KMS-11 (cell line): ENCODE data around the gene NPNT.

Source experiments
- H2AFZ ChIP-seq: fragments of 200-600 bp; sonication (generic); 2 replicates; pipeline ENCODE4 v1.6.1; 2016; ENCODE audit warnings: antibody characterized with exemption, mixed run types, low read depth
- H3K27ac ChIP-seq: fragments of 200-600 bp; sonication (generic); 2 replicates; pipeline ENCODE4 v1.6.1; 2016; ENCODE audit warnings: mild to moderate bottlenecking, mixed run types
- H3K27me3 ChIP-seq: fragments of 200-600 bp; sonication (generic); 2 replicates; pipeline ENCODE4 v1.6.1; 2017; ENCODE audit warnings: mild to moderate bottlenecking, low read depth, mixed run types, moderate library complexity; ENCODE audit not compliant: insufficient read depth
- H3K36me3 ChIP-seq: fragments of 200-600 bp; sonication (generic); 2 replicates; pipeline ENCODE4 v1.6.1; 2017; ENCODE audit warnings: mild to moderate bottlenecking, mixed run types; ENCODE audit not compliant: insufficient read depth
- H3K4me1 ChIP-seq: fragments of 200-600 bp; sonication (generic); 2 replicates; pipeline ENCODE4 v1.6.1; 2016; ENCODE audit warnings: mild to moderate bottlenecking, low read depth, mixed run types; ENCODE audit not compliant: poor library complexity, severe bottlenecking
- H3K4me2 ChIP-seq: fragments of 200-600 bp; sonication (generic); 2 replicates; pipeline ENCODE4 v1.7.0; 2016; ENCODE audit warnings: mild to moderate bottlenecking, mixed run types
- H3K4me3 ChIP-seq: fragments of 200-600 bp; sonication (generic); IDR thresholded peaks from 2 replicates; pipeline ENCODE4 v1.6.1; 2017; ENCODE audit warnings: low read depth, low read length, mixed read lengths; ENCODE audit not compliant: insufficient read depth
- H3K79me2 ChIP-seq: fragments of 200-600 bp; sonication (generic); 2 replicates; pipeline ENCODE4 v1.6.1; 2016; ENCODE audit warnings: low read depth, mixed run types; ENCODE audit not compliant: insufficient read depth
- H3K9ac ChIP-seq: fragments of 200-600 bp; sonication (generic); 2 replicates; pipeline ENCODE4 v1.6.1; 2016; ENCODE audit warnings: mild to moderate bottlenecking, mixed run types
- H4K20me1 ChIP-seq: fragments of 200-600 bp; sonication (generic); 2 replicates; pipeline ENCODE4 v1.6.1; 2016; ENCODE audit warnings: mild to moderate bottlenecking, mixed run types; ENCODE audit not compliant: insufficient read depth
- TF ChIP-seq, protein P1 (sequence below): fragments of 200-600 bp; sonication (generic); conservative IDR thresholded peaks from 2 replicates; pipeline ENCODE4 v1.6.1; 2017; ENCODE audit warnings: low read depth, mild to moderate bottlenecking, antibody characterized with exemption, low read length, moderate library complexity, mixed read lengths

NPNT gene

DNA sequence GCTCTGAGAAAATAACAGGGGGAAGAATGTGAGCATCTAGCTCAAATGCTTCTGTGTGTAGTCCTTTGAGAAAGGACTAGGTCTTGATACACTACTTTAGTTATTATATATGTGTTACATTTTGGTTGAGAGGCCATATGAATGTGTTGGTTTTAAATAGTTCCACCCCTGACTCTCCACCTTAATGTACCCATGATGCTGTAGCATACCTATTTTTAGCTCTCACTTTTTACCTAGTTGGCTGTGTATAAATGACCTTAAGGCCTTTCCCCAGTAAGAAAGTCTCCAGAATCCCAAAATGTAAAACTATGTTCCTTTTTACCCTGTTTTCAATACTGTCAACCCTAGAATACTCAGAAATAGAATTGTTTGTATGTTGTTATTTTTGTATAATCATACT, 20.0 kb upstream of the NPNT start:
- Histone ChIP-seq H3K4me2 (no peak overlapping the region), H3K4me3 (no peak overlapping the region), H3K27ac (no peak overlapping the region), H3K27me3 (no peaks in the 10 kb centered on the region; the same call in 1 of the 2 replicates), H2AFZ (no peak overlapping the region), H3K4me1 (no peaks in the 10 kb centered on the region), H3K36me3 (no peaks in the 10 kb centered on the region), H4K20me1 (no peaks in the 10 kb centered on the region; the same call in 1 of the 2 replicates), H3K9ac (no peak overlapping the region), H3K79me2 (no peaks in the 10 kb centered on the region)
- TF ChIP-seq, protein P1, sequence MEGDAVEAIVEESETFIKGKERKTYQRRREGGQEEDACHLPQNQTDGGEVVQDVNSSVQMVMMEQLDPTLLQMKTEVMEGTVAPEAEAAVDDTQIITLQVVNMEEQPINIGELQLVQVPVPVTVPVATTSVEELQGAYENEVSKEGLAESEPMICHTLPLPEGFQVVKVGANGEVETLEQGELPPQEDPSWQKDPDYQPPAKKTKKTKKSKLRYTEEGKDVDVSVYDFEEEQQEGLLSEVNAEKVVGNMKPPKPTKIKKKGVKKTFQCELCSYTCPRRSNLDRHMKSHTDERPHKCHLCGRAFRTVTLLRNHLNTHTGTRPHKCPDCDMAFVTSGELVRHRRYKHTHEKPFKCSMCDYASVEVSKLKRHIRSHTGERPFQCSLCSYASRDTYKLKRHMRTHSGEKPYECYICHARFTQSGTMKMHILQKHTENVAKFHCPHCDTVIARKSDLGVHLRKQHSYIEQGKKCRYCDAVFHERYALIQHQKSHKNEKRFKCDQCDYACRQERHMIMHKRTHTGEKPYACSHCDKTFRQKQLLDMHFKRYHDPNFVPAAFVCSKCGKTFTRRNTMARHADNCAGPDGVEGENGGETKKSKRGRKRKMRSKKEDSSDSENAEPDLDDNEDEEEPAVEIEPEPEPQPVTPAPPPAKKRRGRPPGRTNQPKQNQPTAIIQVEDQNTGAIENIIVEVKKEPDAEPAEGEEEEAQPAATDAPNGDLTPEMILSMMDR, result no peak

DNA sequence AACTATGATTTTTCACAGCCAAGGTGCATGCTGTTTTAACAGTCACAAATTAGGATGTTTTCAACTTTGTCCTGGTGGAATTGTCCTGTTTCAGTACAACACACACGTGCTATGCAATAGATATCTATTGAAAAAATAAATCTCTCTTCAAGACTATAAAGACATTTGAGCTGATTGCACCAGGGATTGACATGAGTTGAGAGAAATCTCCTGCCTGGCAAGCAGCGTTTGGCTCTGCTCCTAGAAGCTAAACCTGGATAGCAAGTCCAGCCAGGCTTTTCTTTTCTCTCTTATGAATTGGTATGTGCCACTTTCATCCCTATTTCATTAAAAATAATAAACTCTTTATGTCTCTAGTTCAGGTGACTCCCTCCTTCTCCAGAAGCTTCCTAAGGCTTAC, 16.6 kb upstream of the NPNT start:
- no peak overlapping the region for H3K4me2 ChIP-seq
- no peaks in the 10 kb centered on the region; the same call in 1 of the 2 replicates for H4K20me1 ChIP-seq

DNA sequence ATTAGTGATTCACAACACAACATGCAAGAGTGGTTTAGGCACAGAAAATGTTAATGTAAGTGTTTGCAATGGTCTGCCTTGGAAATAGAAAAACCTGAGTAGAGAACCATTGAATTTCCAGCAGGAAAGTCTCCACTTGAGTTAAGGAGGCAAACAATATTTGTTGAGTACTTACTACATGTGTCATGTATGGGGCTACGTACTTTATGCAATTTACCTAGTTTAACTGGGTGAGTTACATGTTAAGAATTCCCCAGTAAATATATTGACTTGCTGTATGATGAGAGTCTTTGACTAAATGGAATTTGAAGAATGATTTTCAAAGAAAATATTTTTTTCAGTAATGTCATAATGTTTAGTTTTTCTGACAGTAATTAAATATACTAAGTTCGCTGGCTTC, 7.8 kb upstream of the NPNT start:
- H3K4me2 ChIP-seq, result no peak overlapping the region
- no peaks in the 10 kb centered on the region for H3K79me2 ChIP-seq
- no peaks in the 10 kb centered on the region for H3K27me3 ChIP-seq
- H3K27ac ChIP-seq, result no peak overlapping the region
- H2AFZ ChIP-seq, result no peak overlapping the region
- H4K20me1 ChIP-seq, result no peaks in the 10 kb centered on the region
- H3K9ac ChIP-seq, result no peak overlapping the region
- H3K4me1 ChIP-seq, result no peaks in the 10 kb centered on the region
- TF ChIP-seq, protein P1, result no peak
- no peak overlapping the region for H3K4me3 ChIP-seq
- no peaks in the 10 kb centered on the region for H3K36me3 ChIP-seq

More for the DNA sequence above, 16.6 kb upstream of the NPNT start:
- H3K9ac ChIP-seq, result no peak overlapping the region
- no peak overlapping the region for H2AFZ ChIP-seq
- no peaks in the 10 kb centered on the region for H3K4me1 ChIP-seq
- TF ChIP-seq, protein P1, result no peak
- no peaks in the 10 kb centered on the region for H3K79me2 ChIP-seq
- H3K27me3 ChIP-seq, result no peaks in the 10 kb centered on the region; the same call in 1 of the 2 replicates
- no peak overlapping the region for H3K4me3 ChIP-seq
- H3K36me3 ChIP-seq, result no peaks in the 10 kb centered on the region
- H3K27ac ChIP-seq, result no peak overlapping the region

DNA sequence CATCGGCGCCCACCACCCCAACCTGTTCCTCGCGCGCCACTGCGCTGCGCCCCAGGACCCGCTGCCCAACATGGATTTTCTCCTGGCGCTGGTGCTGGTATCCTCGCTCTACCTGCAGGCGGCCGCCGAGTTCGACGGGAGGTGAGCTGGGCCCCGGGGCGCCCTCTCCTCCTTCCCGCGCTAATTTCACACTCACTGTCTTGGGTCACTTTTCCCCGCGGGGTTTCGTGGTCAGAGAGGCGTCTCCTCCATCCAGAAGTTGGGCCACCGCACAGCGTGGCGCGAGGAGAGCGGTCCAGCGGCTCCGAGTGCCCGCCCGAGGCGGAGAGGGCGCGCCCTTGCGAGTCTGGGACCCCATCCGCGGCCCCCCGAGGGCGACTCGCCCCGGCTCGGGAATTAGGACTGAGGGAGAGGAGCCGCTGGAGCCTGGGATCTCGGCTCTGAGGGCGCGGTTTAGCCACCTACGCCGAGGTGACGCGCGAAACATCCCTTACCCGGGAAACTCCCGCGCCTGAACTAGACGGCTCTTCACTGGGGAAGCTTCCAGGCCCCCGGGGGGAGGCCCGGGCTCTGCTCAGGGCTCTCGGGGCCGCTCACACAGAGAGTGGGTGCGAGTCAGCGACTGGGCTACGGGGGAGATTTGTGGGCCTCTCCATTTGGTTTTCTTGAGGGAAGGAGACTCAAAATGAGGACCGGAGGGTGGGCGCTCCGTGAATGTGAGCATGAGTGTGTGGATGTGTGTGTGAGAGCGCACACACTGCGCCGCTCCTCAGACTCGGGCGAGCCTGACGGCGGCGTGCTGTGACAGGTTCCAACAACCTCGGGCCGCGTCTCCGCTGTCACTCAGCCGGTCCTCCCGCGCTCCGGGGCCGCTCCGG, 551 bp downstream of the NPNT start:
- Histone ChIP-seq H3K4me3 (no peak overlapping the region), H4K20me1 (no peaks in the 10 kb centered on the region), H3K4me1 (no peaks in the 10 kb centered on the region), H3K9ac (no peak overlapping the region), H2AFZ (no peak overlapping the region), H3K27ac (no peak overlapping the region), H3K79me2 (no peaks in the 10 kb centered on the region), H3K27me3 (no peaks in the 10 kb centered on the region), H3K36me3 (no peaks in the 10 kb centered on the region), H3K4me2 (no peak overlapping the region)
- TF ChIP-seq, protein P1, result no peak
